ENCODE results near the gene VWA5B1.
"Not testable (repeated sequence)": the region's sequence is repeated elsewhere in the genome, so short reads cannot be mapped to it uniquely, and the experiment has no call there.

The VWA5B1 gene

DNA sequence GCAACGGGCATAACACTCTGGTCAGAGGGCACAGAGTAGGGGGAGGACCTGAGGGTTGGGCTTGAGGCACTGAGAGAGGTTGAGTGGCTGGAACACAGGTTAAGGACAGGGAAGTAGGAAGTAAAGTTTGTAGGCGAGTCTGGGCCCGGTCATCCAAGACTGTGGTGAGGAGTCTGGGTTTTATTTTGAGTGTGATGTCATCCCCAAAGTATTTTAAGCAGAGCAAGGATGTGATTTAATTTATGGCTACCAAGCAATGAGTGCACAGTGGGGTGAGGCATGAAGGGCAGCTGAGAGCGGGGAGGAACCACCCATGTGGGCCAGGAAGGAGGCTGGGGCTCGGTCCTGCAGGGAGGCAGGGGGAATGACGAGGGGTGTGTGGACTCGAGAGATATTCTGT lies 11.2 kb upstream of the VWA5B1 start:
- no peak for DNase-seq (ENCODE audit: low read depth in 2 of 2)

DNA sequence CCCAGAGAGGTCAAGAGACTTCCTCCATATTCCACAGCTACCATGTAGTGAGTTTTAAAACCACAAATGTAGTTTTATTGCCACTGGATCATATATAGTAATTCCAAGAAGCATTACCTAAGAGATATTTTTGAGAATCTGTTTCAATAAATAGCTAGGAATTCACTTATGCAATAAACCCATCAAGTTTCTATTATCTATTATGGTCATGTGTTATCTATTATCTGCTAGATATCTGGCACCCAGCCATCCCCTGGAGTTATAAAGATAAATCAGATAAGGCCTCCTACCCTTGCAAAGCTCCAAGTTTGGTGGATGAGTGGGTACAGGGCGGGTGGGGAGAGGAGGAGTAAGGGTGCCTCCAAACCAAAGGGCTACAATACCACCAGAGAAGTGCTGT lies 10.3 kb upstream of the VWA5B1 start:
- DNase-seq (ENCODE audit: low read depth in 2 of 2): no peak

- DNase-seq (ENCODE audit: low read depth in 2 of 2): no peak
Observed at GRCh38 chr1:20280906-20281305, 9.8 kb upstream of the VWA5B1 start.

DNA sequence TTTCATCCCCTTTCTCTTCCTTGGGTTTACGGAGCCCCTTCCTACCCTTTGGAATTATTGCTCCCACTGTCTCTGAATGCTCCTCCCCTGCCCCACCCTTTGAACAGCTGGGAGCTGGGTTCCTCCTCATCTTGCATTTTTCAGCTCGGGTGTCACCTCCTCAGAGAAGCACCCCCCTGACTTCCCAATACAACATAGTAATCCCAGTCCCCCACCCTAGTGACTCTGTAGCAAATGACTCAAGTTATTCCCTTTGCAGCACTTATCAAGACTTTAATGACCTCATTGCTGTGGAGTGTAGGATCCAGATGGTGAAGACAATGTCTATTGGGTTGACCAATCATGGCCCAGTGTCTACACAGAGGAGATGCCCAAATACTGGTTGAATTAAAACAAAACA lies 8.9 kb upstream of the VWA5B1 start:
- DNase-seq (ENCODE audit: low read depth in 2 of 2): no peak

- DNase-seq (ENCODE audit: low read depth in 2 of 2): no peak
Observed at GRCh38 chr1:20282533-20282932, 8.1 kb upstream of the VWA5B1 start.

- DNase-seq (ENCODE audit: low read depth in 2 of 2): no peak
Observed at GRCh38 chr1:20284046-20284445, 6.6 kb upstream of the VWA5B1 start.

GRCh38 chr1:20284625-20285024 lies 6.0 kb upstream of the VWA5B1 start:
- no peak for DNase-seq (ENCODE audit: low read depth in 2 of 2)

GRCh38 chr1:20285510-20285909 lies 5.2 kb upstream of the VWA5B1 start:
- no peak for DNase-seq (ENCODE audit: low read depth in 2 of 2)

DNA sequence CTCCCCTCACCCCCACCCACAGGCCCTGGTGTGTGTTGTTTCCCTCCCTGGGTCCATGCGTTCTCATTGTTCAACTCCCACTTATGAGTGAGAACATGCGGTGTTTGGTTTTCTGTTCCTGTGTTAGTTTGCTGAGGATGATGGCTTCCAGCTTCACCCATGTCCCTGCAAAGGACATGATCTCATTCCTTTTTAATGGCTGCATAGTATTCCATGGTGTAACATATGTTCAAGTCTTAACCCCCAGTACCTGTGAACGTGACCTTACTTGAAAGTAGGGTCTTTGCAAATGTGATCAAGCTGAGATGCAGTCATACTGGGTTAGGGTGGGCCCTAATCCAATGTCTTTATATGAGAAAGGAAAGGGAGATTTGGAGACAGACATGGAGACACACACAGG lies 3.0 kb upstream of the VWA5B1 start:
- DNase-seq (ENCODE audit: low read depth in 2 of 2): not testable (repeated sequence)

GRCh38 chr1:20291645-20292084 lies 990 bp downstream of the VWA5B1 start:
- no peak for DNase-seq (ENCODE audit: low read depth in 2 of 2)

DNA sequence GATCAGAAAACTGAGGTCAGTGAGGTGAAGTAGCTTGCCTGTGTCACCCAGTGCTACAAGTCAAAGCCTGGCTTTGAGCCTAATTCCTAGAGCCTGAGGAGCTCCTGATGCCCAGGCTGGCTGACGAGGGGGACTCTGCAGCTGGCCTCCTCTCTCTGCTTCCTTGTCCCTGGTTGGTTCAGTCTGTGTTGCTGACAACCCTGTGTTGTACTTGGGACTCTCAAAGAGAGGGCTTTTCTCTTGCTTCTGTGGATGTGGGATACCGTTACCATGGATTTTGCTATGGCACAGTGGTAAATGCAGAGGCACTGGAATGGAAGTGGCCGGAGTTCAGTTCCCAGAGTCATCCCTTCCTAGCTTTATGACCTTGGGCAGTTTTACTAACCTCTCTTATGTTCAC lies 8.0 kb downstream of the VWA5B1 start:
- no peak for DNase-seq (ENCODE audit: low read depth in 2 of 2)

- DNase-seq (ENCODE audit: low read depth in 2 of 2): no peak
Observed at GRCh38 chr1:20301463-20302107, 10.9 kb downstream of the VWA5B1 start.

DNA sequence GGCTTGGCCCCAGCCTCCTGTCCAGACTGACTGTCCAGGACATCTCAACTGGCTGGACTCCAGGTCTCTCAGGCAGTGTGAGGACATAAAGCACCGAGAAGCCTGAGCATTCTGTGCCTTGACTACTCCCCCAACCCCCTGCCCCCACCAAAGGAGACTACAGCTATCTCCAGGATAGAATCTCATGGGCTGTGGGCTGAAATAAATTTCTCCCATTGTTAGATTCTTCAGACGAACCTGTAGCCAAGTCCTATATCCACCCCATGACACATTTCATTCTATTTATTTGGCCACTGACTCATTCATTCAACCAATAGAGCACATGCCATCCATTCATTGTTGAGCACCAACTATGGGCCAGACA lies 11.4 kb downstream of the VWA5B1 start:
- DNase-seq (ENCODE audit: low read depth in 2 of 2): no peak

- DNase-seq (ENCODE audit: low read depth in 2 of 2): no peak
Observed at GRCh38 chr1:20307026-20307425, 16.4 kb downstream of the VWA5B1 start.

GRCh38 chr1:20308569-20308968 lies 17.9 kb downstream of the VWA5B1 start:
- DNase-seq (ENCODE audit: low read depth in 2 of 2): no peak

DNA sequence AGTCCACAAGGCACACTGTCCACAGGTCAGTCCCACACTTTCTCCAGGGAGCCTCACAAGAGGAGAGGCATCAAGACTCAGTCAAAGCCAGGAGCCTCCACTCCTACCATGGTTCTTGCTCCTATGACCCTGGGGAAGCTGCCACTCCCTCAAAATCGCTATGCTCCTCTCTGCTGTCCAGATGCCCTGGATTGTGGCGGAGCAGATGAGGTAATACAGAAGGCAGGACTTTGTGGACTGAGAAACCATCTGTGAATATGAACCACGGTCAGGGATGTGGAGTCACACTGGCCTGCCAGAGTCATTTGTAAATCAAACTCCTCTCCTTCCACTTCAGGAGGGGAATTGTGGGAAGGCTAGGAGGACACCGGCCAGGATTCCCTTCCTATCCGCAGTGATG lies 20.6 kb downstream of the VWA5B1 start:
- DNase-seq (ENCODE audit: low read depth in 2 of 2): no peak

DNA sequence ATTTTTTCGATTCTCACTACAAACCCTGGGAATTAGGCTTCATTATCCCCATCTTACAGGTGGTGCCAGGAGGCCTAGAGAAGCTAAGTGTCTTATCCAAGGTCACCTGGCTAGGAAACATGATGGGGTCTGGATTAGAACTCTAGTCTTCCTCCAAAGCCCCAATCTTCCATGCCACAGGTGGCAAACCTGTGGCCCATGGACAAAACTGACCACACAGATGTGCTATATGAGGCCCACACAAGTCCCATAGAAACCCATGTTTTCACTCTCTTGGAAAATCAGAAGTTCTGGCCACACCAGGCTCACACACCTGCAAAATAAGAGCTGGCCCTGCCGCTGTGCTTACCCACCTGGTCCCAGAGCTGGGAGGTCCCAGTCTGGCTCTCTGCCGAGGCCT lies 21.6 kb downstream of the VWA5B1 start:
- DNase-seq (ENCODE audit: low read depth in 2 of 2): no peak

GRCh38 chr1:20312818-20313217 lies 22.1 kb downstream of the VWA5B1 start:
- no peak for DNase-seq (ENCODE audit: low read depth in 2 of 2)

DNA sequence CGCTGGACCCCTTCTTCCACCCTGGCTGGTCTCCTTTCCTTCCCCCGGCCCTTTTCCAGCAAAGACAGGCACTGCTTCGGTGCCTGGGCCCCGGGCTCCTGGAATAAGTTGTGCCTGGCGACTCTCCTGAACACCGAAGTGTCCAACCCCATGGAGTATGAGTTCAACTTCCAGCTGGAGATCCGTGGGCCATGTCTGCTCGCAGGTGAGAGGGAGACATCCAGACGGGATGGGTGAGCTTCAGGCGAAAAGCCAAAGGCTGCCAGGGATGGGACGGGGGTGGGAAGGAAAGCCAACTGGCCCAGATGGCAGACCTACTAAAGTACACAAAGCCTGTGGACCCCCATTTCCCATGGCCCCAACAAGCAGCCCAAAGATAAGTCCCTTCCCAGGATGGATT lies 26.8 kb downstream of the VWA5B1 start:
- DNase-seq (ENCODE audit: low read depth in 2 of 2): no peak

DNA sequence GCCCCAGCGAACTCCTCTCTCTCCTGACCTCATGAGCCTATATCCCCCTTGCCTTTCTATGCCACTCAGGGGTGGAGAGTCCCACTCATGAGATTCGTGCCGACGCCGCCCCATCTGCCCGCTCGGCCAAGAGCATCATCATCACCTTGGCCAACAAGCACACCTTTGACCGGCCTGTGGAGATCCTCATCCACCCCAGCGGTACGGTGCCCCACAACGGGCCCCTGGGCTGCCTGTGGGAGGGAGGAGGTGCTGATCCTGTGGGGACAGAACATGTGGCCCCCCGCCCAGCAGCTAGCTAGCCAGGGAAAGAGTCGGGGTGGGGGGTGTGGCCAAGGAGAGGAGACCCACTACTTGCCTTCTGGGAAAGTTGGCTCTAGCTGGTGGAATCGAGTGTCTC lies 27.8 kb downstream of the VWA5B1 start:
- no peak for DNase-seq (ENCODE audit: low read depth in 2 of 2)

DNA sequence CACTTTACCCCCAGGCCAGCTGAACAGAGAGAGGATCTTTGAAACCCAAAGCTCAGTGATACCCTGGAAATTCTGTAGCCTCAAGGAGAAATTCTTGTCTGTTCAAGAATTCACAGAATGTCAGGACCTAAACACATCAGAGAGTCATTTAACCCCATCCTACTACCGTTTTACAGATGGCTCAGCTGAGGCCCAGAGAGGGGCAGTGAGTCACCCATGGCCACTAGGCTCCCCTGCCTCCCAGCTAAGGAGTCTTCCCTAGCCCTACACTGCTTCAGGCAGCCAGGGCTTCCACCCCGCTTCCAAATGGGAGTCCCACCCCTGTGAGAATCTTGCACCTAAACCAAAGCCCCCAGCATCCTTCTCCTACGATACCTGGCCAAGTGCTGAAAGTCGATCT lies 28.3 kb downstream of the VWA5B1 start:
- no peak for DNase-seq (ENCODE audit: low read depth in 2 of 2)

- DNase-seq (ENCODE audit: low read depth in 2 of 2): no peak
Observed at GRCh38 chr1:20319456-20320220, 29.0 kb downstream of the VWA5B1 start.

DNA sequence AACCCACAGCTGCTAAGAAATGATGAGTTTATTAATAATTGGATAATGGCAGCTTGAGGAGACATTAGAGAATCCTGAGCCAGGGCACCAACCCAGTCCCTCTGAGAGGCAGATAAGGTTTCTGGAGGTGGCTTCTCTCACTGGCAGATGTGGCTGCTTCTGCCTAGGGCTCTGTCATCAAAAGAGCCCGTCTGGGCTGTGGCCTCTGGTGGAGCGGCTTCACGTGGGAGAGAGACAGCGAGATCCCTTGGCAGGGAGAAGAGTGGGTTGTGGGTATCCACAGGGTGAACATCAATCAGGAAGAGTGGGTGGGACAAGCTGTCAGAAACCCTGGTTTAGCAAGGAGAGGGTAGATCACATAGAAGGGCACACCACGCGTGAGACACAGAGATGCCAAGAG lies 30.0 kb downstream of the VWA5B1 start:
- no peak for DNase-seq (ENCODE audit: low read depth in 2 of 2)

GRCh38 chr1:20321573-20321972 lies 30.9 kb downstream of the VWA5B1 start:
- no peak for DNase-seq (ENCODE audit: low read depth in 2 of 2)

Data from stimulated activated CD8-positive, alpha-beta memory T cell treated with anti-CD3 and anti-CD28 coated beads, Interleukin-2, amount 100 ng/mL, for 48 hours (primary cell).